Transverse colon (tissue), 4 donors: ENCODE data around the gene BBX. TPM values are rescaled to one million over a fixed set of nuclear protein-coding genes. Genes with fewer than 3 reads are reported as not detected.

Experiments
- DNase-seq: peaks from one replicate; pipeline ENCODE4 v3.0.0-alpha.2; 2019
- H3K27ac ChIP-seq, 4 donors: fragments of 200-600 bp; sonication (generic); 2 replicates each; pipeline ENCODE4 v1.5.1; 2016 to 2018; ENCODE audit warnings: inconsistent platforms in 4 of 4
- H3K27me3 ChIP-seq: fragments of 200-600 bp; sonication (generic); 2 replicates; pipeline ENCODE4 v1.5.1; 2017; ENCODE audit warnings: inconsistent platforms
- H3K36me3 ChIP-seq, 4 donors: fragments of 200-600 bp; sonication (generic); 2 replicates each; pipeline ENCODE4 v1.5.1; 2017 to 2019; ENCODE audit warnings: inconsistent platforms in 4 of 4
- H3K4me1 ChIP-seq, 4 donors: fragments of 200-600 bp; sonication (generic); 2 replicates each; pipeline ENCODE4 v1.5.1; 2017 to 2020; ENCODE audit warnings: inconsistent platforms in 4 of 4
- H3K4me3 ChIP-seq, 4 donors: fragments of 200-600 bp; sonication (generic); 1 replicate in 1 of 4; 2 replicates in 3 of 4; pipeline versions ENCODE4 v1.5.1 to v1.6.1; 2017 to 2019; ENCODE audit warnings: inconsistent platforms in 4 of 4
- H3K9me3 ChIP-seq, 2 donors: fragments of 200-600 bp; sonication (generic); 2 replicates each; pipeline ENCODE4 v1.5.1; 2017 to 2019; ENCODE audit warnings: inconsistent platforms in 2 of 2
- CTCF ChIP-seq, 5 experiments: fragments of 200-600 bp in 3 of 5; fragments of 450-650 bp in 2 of 5; sonication (generic) in 3 of 5; IDR thresholded peaks; 1 replicate in 2 of 5; 2 replicates in 3 of 5; pipeline ENCODE4 v1.5.1; 2016 to 2017; ENCODE audit warnings: antibody characterized with exemption in 5 of 5, inconsistent platforms in 3 of 5, mild to moderate bottlenecking in 2 of 5, moderate library complexity in 1 of 5
- EP300 ChIP-seq: sonication (generic); formaldehyde crosslinking; IDR thresholded peaks from one replicate; pipeline ENCODE4 v1.6.1; 2017; ENCODE audit warnings: antibody characterized with exemption, low read depth
- POLR2A ChIP-seq: fragments of 450-650 bp; IDR thresholded peaks from one replicate; pipeline ENCODE4 v1.6.1; 2016; ENCODE audit warnings: antibody characterized with exemption, mild to moderate bottlenecking, moderate library complexity
- POLR2AphosphoS5 ChIP-seq, 3 donors: sonication (generic); formaldehyde crosslinking; IDR thresholded peaks; one replicate each; pipeline ENCODE4 v1.6.1; 2016; ENCODE audit warnings: antibody characterized with exemption in 3 of 3
- WGBS, 2 donors: methylation state at CpG; one replicate each; pipeline ENCODE4 v1.1.5; 2018; ENCODE audit warnings: low coverage in 1 of 2; 5-methylcytosine and 5-hydroxymethylcytosine counted together
- in situ Hi-C, 4 donors: fragments of 200-750 bp; cut with MboI; loops; one replicate each; pipeline versions ENCODE4 v1.15.0 to v1.15.1; 2017; ENCODE audit warnings: low sequenced_read_pairs in 3 of 4, low pct_ligation_motif_present in 1 of 4, low pct_unique_long_range_greater_than_20kb in 1 of 4
- intact Hi-C: fragments of 100-400 bp; cut with DNase I; formaldehyde crosslinking; loops from one replicate; pipeline ENCODE4 v1.15.1; 2023; ENCODE audit warnings: low total_unique reads
- total RNA-seq, 4 donors: library from RNA; depleted of rRNA; stranded (reverse); fragments of >200 nt; gene quantifications; one replicate each; pipeline ENCODE4 v1.1.0, GENCODE V29; 2016

The BBX gene
- total RNA-seq, 4 donors from 2014 or later: 22.5 to 39.6 (median 33.1) TPM

- in situ Hi-C loops: no loop called here
- no peaks in the 10 kb centered on the region for H3K27me3 ChIP-seq
- H3K9me3 ChIP-seq: no peaks in the 10 kb centered on the region
- no peaks in the 10 kb centered on the region for H3K36me3 ChIP-seq
- no peak overlapping the region for H3K4me3 ChIP-seq
- 77 to 81% methylated on average over 1 of the region's 1 CpG for WGBS, 2 donors
- H3K27ac ChIP-seq: no peak overlapping the region
- TF ChIP-seq POLR2A (no peak), CTCF (IDR thresholded peaks at IDR 0.05) (no peak), EP300 (no peak), POLR2AphosphoS5 (IDR thresholded peaks at IDR 0.05) (no peak)
- peaks cover 2 to 35% (median 21%) of the 10 kb centered on the region in 4 donors for H3K4me1 ChIP-seq
- intact Hi-C loops: no loop called here
- DNase-seq: no peak
Observed at GRCh38 chr3:107682580-107682979, 159.8 kb downstream of the BBX start.

GRCh38 chr3:107683447-107683846 lies 160.7 kb downstream of the BBX start:
- Histone ChIP-seq H3K4me1 (peaks cover 2 to 35% (median 21%) of the 10 kb centered on the region in 4 donors), H3K36me3 (no peaks in the 10 kb centered on the region), H3K4me3 (no peak overlapping the region), H3K27me3 (no peaks in the 10 kb centered on the region), H3K27ac (no peak overlapping the region), H3K9me3 (no peaks in the 10 kb centered on the region)
- in situ Hi-C loops: no loop called here
- no peak for DNase-seq
- WGBS, 2 donors: 30 to 43% methylated on average over 2 to 4 of the region's 4 CpGs
- intact Hi-C loops: no loop called here
- TF ChIP-seq CTCF (IDR thresholded peaks at IDR 0.05) (no peak), POLR2AphosphoS5 (IDR thresholded peaks at IDR 0.05) (no peak), EP300 (no peak), POLR2A (no peak)

GRCh38 chr3:107684431-107684925 lies 161.7 kb downstream of the BBX start:
- TF ChIP-seq EP300: no peak
- no peak for TF ChIP-seq POLR2A
- no peak for TF ChIP-seq CTCF (IDR thresholded peaks at IDR 0.05)
- no peak for TF ChIP-seq POLR2AphosphoS5 (IDR thresholded peaks at IDR 0.05)
- Histone ChIP-seq H3K36me3 (no peaks in the 10 kb centered on the region), H3K27ac (no peak overlapping the region), H3K9me3 (no peaks in the 10 kb centered on the region), H3K27me3 (no peaks in the 10 kb centered on the region), H3K4me3 (no peak overlapping the region), H3K4me1 (peaks cover 2 to 35% (median 21%) of the 10 kb centered on the region in 4 donors)
- in situ Hi-C loops (no loop called here), intact Hi-C loops (no loop called here)
- DNase-seq: no peak
- WGBS, 2 donors: 35 to 53% methylated on average over 5 of the region's 5 CpGs

GRCh38 chr3:107685383-107685782 lies 162.6 kb downstream of the BBX start:
- DNase-seq: no peak
- in situ Hi-C loops: no loop called here

More at GRCh38 chr3:107685383-107685782, 162.6 kb downstream of the BBX start:
- Histone ChIP-seq H3K9me3 (no peaks in the 10 kb centered on the region), H3K27ac (no peak overlapping the region), H3K4me3 (no peak overlapping the region), H3K27me3 (no peaks in the 10 kb centered on the region), H3K36me3 (no peaks in the 10 kb centered on the region), H3K4me1 (peaks cover 2 to 28% (median 17%) of the 10 kb centered on the region in 4 donors)
- 95% methylated on average over 2 of the region's 2 CpGs; no CpG with 5 or more reads in 1 of the 2 donors for WGBS, 2 donors
- intact Hi-C loops: no loop called here
- TF ChIP-seq CTCF (IDR thresholded peaks at IDR 0.05) (no peak), POLR2AphosphoS5 (IDR thresholded peaks at IDR 0.05) (no peak), EP300 (no peak), POLR2A (no peak)
